ENCODE measurements around the gene GJA4. TPM values are rescaled to one million over a fixed set of nuclear protein-coding genes. Genes with fewer than 3 reads are reported as not detected.

Gene GJA4
- total RNA-seq: not detected
- 0.18 TPM for total RNA-seq (2013)

DNA sequence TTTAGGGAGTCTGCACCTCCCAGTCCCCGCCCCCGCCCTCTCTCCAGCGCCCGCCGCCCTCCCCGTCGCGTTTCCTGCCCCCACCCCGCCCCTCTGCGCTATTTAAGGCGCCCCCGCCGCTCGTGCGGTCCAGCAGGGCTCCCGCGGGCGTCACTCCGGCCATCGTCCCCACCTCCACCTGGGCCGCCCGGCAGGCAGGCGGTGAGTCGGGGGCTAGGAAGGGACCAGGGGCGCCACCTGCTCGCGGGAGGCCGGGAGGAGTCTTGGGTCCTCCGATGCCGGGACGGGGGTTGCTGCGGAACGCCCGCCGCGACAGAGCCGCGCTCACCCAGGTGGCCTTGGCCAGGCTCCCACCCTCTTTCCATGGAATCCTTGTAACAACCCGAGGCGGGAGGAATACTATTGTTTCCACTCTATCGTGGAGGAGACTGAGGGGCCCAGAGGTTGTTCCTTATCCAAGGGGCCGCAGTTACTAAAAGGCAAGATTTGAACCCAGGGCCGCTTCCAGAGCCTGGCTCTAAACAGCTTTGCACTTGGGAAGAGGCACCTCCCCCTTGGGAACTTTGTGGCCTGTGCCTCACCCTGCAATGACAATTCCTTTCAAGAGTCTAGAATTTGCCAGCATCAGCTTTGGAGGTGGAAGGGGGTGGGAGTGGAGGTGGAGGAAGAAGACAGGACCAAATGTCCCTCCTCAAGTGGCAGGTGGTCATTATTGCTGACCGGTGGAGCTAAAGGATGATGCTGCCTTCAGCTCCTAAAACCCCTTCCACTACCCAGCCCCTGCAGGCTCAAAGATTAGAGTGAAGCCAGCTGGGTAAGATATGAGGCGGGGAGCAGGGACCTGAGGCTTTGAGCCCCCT is at the start of gene GJA4:
Gene GJA4, plus strand, starts transcription at position 132 of the 860 bp plus-strand sequence. CDS start 1,215 bp downstream, outside the sequence.
- intact Hi-C loops (cut with micrococcal nuclease): no loop called here
- Mint-ChIP-seq H3K27me3 (ENCODE audit: low read depth in 2 of 2) (peaks cover 13 to 14% of the 10 kb centered on the region in 2 donors), H3K4me3 (no peak within 1 kb of the TSS), H3K36me3 (no peaks in the 10 kb centered on the region), H3K9me3 (no peaks in the 10 kb centered on the region), H3K27ac (no peak within 1 kb of the TSS), H3K4me1 (peaks cover 5 to 7% of the 10 kb centered on the region in 2 donors)
- WGBS (ENCODE audit: insufficient coverage): 14% methylated on average over 40 of the region's 45 CpGs
- peak in 2 of 3 donors; percentile 49 to 51 for ATAC-seq
- no peaks in the 10 kb centered on the region for H3K9me3 ChIP-seq (ENCODE audit: control insufficient read depth, insufficient read depth, low read length)
- TF ChIP-seq CTCF (IDR thresholded peaks at IDR 0.05): no peak
- no peak within 1 kb of the TSS for H3K4me3 ChIP-seq (ENCODE audit: low read length)
- no peak for DNase-seq
- no peaks in the 10 kb centered on the region for H3K36me3 ChIP-seq (ENCODE audit: control insufficient read depth, insufficient read depth, low read length)
- peaks cover 5% of the 10 kb centered on the region for H3K4me1 ChIP-seq (ENCODE audit: control insufficient read depth, insufficient read depth, low read length)
- no peak within 1 kb of the TSS for H3K27ac ChIP-seq (ENCODE audit: low read length)
- H3K27me3 ChIP-seq (ENCODE audit: control insufficient read depth, insufficient read depth, low read length): peaks cover 3% of the 10 kb centered on the region

DNA sequence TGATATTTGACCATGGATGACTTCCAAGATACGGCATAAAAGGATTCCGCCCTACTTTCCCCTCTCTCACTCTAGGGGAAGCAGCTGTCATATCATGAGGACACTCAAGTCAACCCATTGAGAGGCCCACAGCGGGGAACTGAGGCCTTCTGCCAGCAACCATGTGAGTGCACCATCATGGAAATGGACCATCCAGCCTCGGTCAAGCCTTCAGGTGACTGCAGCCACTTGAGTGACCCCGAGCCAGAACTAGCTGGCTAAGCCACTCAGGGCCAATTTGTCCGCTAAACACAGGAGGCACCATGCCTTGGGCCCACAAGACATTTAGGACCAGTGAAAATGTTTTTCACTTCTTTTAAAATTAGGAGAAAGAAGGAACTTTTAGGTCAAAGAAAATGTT is 49.0 kb upstream of the GJA4 start:
- WGBS (ENCODE audit: insufficient coverage): 76% methylated on average over 6 of the region's 6 CpGs
- Histone ChIP-seq H3K27ac (ENCODE audit: low read length) (no peak overlapping the region), H3K4me3 (ENCODE audit: low read length) (no peak overlapping the region), H3K4me1 (ENCODE audit: control insufficient read depth, insufficient read depth, low read length) (peaks cover 3% of the 10 kb centered on the region), H3K36me3 (ENCODE audit: control insufficient read depth, insufficient read depth, low read length) (no peaks in the 10 kb centered on the region), H3K9me3 (ENCODE audit: control insufficient read depth, insufficient read depth, low read length) (no peaks in the 10 kb centered on the region), H3K27me3 (ENCODE audit: control insufficient read depth, insufficient read depth, low read length) (no peaks in the 10 kb centered on the region)
- intact Hi-C loops (cut with micrococcal nuclease): loop anchor here (5.0 kb wide), 1 partner anchor 1111 kb away; no protein-coding TSS in a partner anchor
- no peak overlapping the region for H3K4me3 Mint-ChIP-seq
- no peaks in the 10 kb centered on the region for H3K9me3 Mint-ChIP-seq
- H3K36me3 Mint-ChIP-seq: no peaks in the 10 kb centered on the region
- DNase-seq: no peak
- H3K4me1 Mint-ChIP-seq: peaks cover 4 to 8% of the 10 kb centered on the region in 2 donors
- TF ChIP-seq CTCF (IDR thresholded peaks at IDR 0.05): no peak
- H3K27ac Mint-ChIP-seq: no peak overlapping the region
- H3K27me3 Mint-ChIP-seq (ENCODE audit: low read depth in 2 of 2): peaks cover 6 to 10% of the 10 kb centered on the region in 2 donors
- no peak for ATAC-seq

DNA sequence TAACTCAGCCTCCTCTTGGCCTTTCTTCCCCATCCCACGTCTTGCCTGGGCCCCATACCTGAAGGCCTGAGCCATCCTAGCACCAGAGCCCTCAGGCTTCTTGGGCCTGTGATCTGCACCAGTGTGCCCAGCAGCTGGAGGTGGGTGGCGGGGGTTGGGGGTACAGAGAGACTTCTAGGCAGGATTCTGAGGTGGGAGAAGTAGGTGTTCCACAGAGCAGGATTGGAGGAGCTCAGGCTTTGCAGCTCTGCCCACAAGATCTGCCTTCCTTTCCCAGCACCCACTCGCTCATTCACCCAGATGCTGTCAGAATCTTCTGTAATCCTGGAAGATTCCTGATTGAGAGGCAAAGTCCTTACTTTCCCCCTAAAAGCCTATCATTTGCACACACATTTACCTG is 47.9 kb upstream of the GJA4 start:
- Histone ChIP-seq H3K27ac (ENCODE audit: low read length) (no peak overlapping the region), H3K36me3 (ENCODE audit: control insufficient read depth, insufficient read depth, low read length) (no peaks in the 10 kb centered on the region), H3K4me3 (ENCODE audit: low read length) (no peak overlapping the region), H3K9me3 (ENCODE audit: control insufficient read depth, insufficient read depth, low read length) (no peaks in the 10 kb centered on the region), H3K27me3 (ENCODE audit: control insufficient read depth, insufficient read depth, low read length) (no peaks in the 10 kb centered on the region), H3K4me1 (ENCODE audit: control insufficient read depth, insufficient read depth, low read length) (peaks cover 3% of the 10 kb centered on the region)
- intact Hi-C loops (cut with micrococcal nuclease): loop anchor here (5.0 kb wide), 1 partner anchor 1113 kb away; no protein-coding TSS in a partner anchor
- H3K4me3 Mint-ChIP-seq: no peak overlapping the region
- H3K9me3 Mint-ChIP-seq: no peaks in the 10 kb centered on the region
- ATAC-seq (no peak), DNase-seq (no peak)
- H3K36me3 Mint-ChIP-seq: no peaks in the 10 kb centered on the region
- no peak overlapping the region for H3K27ac Mint-ChIP-seq
- TF ChIP-seq CTCF (IDR thresholded peaks at IDR 0.05): no peak
- 76% methylated on average over 3 of the region's 3 CpGs for WGBS (ENCODE audit: insufficient coverage)
- H3K27me3 Mint-ChIP-seq (ENCODE audit: low read depth in 2 of 2): peaks cover 6 to 12% of the 10 kb centered on the region in 2 donors
- H3K4me1 Mint-ChIP-seq: peaks cover 4 to 8% of the 10 kb centered on the region in 2 donors
